ENCODE data around the gene ATG14. TPM values are rescaled to one million over a fixed set of nuclear protein-coding genes. Genes with fewer than 3 reads are reported as not detected.
"Not testable (repeated sequence)": the region's sequence is repeated elsewhere in the genome, so short reads cannot be mapped to it uniquely, and the experiment has no call there.

ATG14 gene
- total RNA-seq, 2 donors from 2014 or later = 12.5 to 21.9 TPM

DNA sequence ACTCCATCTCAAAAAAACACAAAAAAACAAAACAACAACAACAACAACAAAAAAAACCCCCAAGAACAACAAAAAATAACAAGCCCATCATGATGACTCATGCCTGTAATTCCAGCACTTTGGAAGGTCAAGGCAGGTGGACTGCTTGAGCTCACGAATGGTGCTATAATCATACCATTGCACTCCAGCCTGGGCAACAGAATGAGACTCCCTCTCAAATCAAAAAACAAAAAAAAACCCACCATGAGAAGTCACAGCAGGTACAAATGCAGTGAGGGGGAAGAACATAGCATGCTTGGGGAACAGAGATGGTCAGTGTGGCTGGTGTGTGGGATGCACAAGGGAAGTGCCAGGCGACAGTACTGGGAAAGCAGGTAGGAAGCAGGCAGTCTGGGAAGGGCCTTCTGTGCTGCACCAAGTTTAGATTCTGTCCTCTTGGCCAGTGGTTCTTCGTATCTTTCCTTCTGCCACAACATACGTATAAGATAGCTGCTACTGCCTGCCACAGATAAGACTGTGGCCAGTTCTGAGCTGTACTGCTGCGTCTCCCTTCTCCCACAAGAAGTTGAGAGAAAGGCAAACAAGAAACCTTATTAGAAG lies 28.0 kb downstream of the ATG14 start:
- Histone ChIP-seq H3K9me3 (no peaks in the 10 kb centered on the region), H3K36me3 (no peaks in the 10 kb centered on the region), H3K27ac (no peak overlapping the region), H3K27me3 (replicated peaks; ENCODE audit: insufficient read depth) (no peaks in the 10 kb centered on the region), H3K4me1 (replicated peaks) (no peaks in the 10 kb centered on the region), H3K4me3 (no peak overlapping the region)
- DNase-seq (ENCODE audit: low spot score) = no peak
- 87% methylated on average over 5 of the region's 5 CpGs for WGBS
- TF ChIP-seq CTCF (IDR thresholded peaks at IDR 0.05) = no peak
- TF ChIP-seq POLR2AphosphoS5 (IDR thresholded peaks at IDR 0.05) = no peak
- no peak for TF ChIP-seq POLR2A (IDR thresholded peaks at IDR 0.05)
- intact Hi-C loops (cut with DNase I) = no loop called here

DNA sequence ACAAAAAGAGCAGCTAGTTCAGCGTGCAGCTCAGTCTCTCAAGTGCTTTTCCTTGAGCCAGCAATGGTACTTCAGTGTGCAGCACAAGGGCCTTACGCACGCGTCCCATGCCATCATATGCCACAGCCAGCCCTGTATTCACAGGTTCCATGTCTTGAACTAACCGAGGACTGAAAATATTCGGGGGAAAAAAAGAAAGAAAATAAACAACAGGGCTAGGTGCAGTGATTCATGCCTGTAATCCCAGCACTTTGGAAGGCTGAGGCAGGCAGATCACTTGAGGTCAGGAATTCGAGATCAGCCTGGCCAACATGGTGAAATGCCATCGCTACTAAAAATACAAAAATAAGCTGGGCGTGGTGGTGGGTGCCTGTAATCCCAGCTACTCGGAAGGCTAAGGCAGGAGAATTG lies 28.6 kb downstream of the ATG14 start:
- WGBS = 66% methylated on average over 10 of the region's 10 CpGs
- H3K27me3 ChIP-seq (replicated peaks; ENCODE audit: insufficient read depth); H3K4me1 ChIP-seq (replicated peaks); H3K9me3 ChIP-seq; H3K4me3 ChIP-seq; intact Hi-C loops (cut with DNase I); DNase-seq (ENCODE audit: low spot score); H3K27ac ChIP-seq; H3K36me3 ChIP-seq: not testable (repeated sequence)

DNA sequence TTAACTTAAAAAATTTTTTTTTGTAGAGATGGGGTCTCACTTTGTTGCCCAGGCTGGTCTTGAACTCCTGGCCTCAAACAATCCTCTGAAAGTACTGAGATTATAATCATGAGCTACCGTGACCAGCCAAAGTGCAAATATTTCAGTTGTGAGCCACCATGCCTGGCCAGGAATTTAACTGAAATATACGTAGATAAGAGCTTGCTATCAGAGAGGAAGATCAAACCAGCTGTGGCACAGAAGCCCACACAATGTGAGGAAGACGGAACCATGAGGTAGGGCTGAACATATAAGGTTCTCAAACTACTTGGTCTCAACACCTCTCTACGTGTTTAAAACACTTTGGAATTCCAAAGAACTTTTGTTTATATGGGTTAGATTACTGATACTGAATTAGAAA lies 29.1 kb downstream of the ATG14 start:
- Histone ChIP-seq H3K9me3 (no peaks in the 10 kb centered on the region), H3K27me3 (replicated peaks; ENCODE audit: insufficient read depth) (no peaks in the 10 kb centered on the region), H3K27ac (no peak overlapping the region), H3K4me3 (no peak overlapping the region), H3K36me3 (no peaks in the 10 kb centered on the region), H3K4me1 (replicated peaks) (no peaks in the 10 kb centered on the region)
- intact Hi-C loops (cut with DNase I) = no loop called here
- WGBS = 62% methylated on average over 4 of the region's 4 CpGs
- DNase-seq (ENCODE audit: low spot score) = no peak
- TF ChIP-seq POLR2AphosphoS5 (IDR thresholded peaks at IDR 0.05) (no peak), CTCF (IDR thresholded peaks at IDR 0.05) (no peak), POLR2A (IDR thresholded peaks at IDR 0.05) (no peak)

- Histone ChIP-seq H3K27ac (no peak overlapping the region), H3K36me3 (no peaks in the 10 kb centered on the region), H3K4me1 (replicated peaks) (no peaks in the 10 kb centered on the region), H3K27me3 (replicated peaks; ENCODE audit: insufficient read depth) (no peaks in the 10 kb centered on the region), H3K9me3 (no peaks in the 10 kb centered on the region), H3K4me3 (no peak overlapping the region)
- intact Hi-C loops (cut with DNase I) = no loop called here
- 99% methylated on average over 2 of the region's 2 CpGs for WGBS
- TF ChIP-seq POLR2AphosphoS5 (IDR thresholded peaks at IDR 0.05) (no peak), POLR2A (IDR thresholded peaks at IDR 0.05) (no peak), CTCF (IDR thresholded peaks at IDR 0.05) (no peak)
- no peak for DNase-seq (ENCODE audit: low spot score)
Observed at GRCh38 chr14:55381561-55381960, 30.1 kb downstream of the ATG14 start.

DNA sequence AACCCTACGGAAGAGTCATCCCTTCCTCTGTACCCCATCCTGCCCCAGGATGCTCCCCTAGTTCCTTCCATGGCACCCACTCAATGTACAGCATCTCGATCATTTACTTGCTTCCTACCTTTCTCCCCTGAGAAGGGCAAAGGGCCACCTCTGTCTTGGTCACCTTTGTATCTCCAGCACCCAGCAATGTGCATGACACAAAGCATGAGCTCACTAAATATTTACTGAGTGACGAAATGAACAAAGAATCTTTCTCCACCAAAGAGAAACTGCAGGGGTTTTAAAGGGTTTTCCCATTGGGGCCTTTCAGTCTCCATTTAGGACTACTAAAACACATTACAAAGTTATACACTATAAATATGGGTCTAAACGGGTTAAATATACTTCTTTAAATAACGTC lies 30.6 kb downstream of the ATG14 start:
- H3K27me3 ChIP-seq (replicated peaks; ENCODE audit: insufficient read depth) = no peaks in the 10 kb centered on the region
- no peak for TF ChIP-seq POLR2AphosphoS5 (IDR thresholded peaks at IDR 0.05)
- no peak for TF ChIP-seq CTCF (IDR thresholded peaks at IDR 0.05)
- no peak for TF ChIP-seq POLR2A (IDR thresholded peaks at IDR 0.05)
- 81% methylated on average over 5 of the region's 5 CpGs for WGBS
- H3K4me1 ChIP-seq (replicated peaks) = no peaks in the 10 kb centered on the region
- H3K4me3 ChIP-seq = no peak overlapping the region
- H3K27ac ChIP-seq = no peak overlapping the region
- intact Hi-C loops (cut with DNase I) = no loop called here
- H3K36me3 ChIP-seq = no peaks in the 10 kb centered on the region
- no peak for DNase-seq (ENCODE audit: low spot score)
- H3K9me3 ChIP-seq = no peaks in the 10 kb centered on the region

Data from prostate gland (tissue), 2 donors.